GM21737 (cell line): ENCODE data around the gene TMCC2.

Experiments used
- ATAC-seq: cut with Tn5 transposase; IDR thresholded peaks from one replicate; pipeline ENCODE4 v1.9.1; 2021; ENCODE audit warnings: mild to moderate bottlenecking, moderate library complexity; ENCODE audit not compliant: unreplicated experiment

The TMCC2 gene

GRCh38 chr1:205319081-205320018, 91.6 kb downstream of the TMCC2 start:
- ATAC-seq, result no peak

- ATAC-seq, result no peak
These were observed 93.6 kb downstream of the TMCC2 start, which contains the start of gene NUAK2 for GRCh38 chr1:205321162-205321958. NUAK2 (minus strand) TSS chr1:205321745; CDS start chr1:205321628, 117 bp downstream.

GRCh38 chr1:205321959-205322283, 94.2 kb downstream of the TMCC2 start:
- ATAC-seq, result no peak
